ENCODE measurements around the gene PCNT.
"Not testable (repeated sequence)": the region's sequence is repeated elsewhere in the genome, so short reads cannot be mapped to it uniquely, and the experiment has no call there.

The PCNT gene

GRCh38 chr21:46429754-46430681 lies 106.1 kb downstream of the PCNT start:
- no peaks in the 10 kb centered on the region for H3K27me3 ChIP-seq (ENCODE audit: control insufficient read depth in 2 of 2, insufficient read depth in 2 of 2, low read length in 2 of 2)
- no peak overlapping the region for H3K27ac ChIP-seq (ENCODE audit: low read depth in 2 of 2, low read length in 2 of 2)
- peaks cover 36 to 40% of the 10 kb centered on the region in 2 donors for H3K36me3 ChIP-seq (ENCODE audit: control insufficient read depth in 2 of 2, insufficient read depth in 2 of 2, low read length in 2 of 2)
- H3K9me3 ChIP-seq (ENCODE audit: control insufficient read depth in 2 of 2, low read length in 2 of 2), result no peaks in the 10 kb centered on the region
- H3K9ac ChIP-seq (ENCODE audit: low read depth in 1 of 2, low read length in 2 of 2), result no peak overlapping the region
- H3K4me1 ChIP-seq (ENCODE audit: control insufficient read depth in 2 of 2, insufficient read depth in 2 of 2, low read length in 2 of 2), result no peaks in the 10 kb centered on the region
- H3K4me3 ChIP-seq (ENCODE audit: low read length in 2 of 2), result no peak overlapping the region

GRCh38 chr21:46431448-46431847 lies 107.5 kb downstream of the PCNT start:
- Histone ChIP-seq H3K9me3 (ENCODE audit: control insufficient read depth in 2 of 2, low read length in 2 of 2) (no peaks in the 10 kb centered on the region), H3K9ac (ENCODE audit: low read depth in 1 of 2, low read length in 2 of 2) (no peak overlapping the region), H3K36me3 (ENCODE audit: control insufficient read depth in 2 of 2, insufficient read depth in 2 of 2, low read length in 2 of 2) (peaks cover 37 to 38% of the 10 kb centered on the region in 2 donors), H3K4me3 (ENCODE audit: low read length in 2 of 2) (no peak overlapping the region), H3K4me1 (ENCODE audit: control insufficient read depth in 2 of 2, insufficient read depth in 2 of 2, low read length in 2 of 2) (no peaks in the 10 kb centered on the region), H3K27me3 (ENCODE audit: control insufficient read depth in 2 of 2, insufficient read depth in 2 of 2, low read length in 2 of 2) (no peaks in the 10 kb centered on the region), H3K27ac (ENCODE audit: low read depth in 2 of 2, low read length in 2 of 2) (no peak overlapping the region)

GRCh38 chr21:46431884-46432488 lies 108.0 kb downstream of the PCNT start:
- no peak overlapping the region for H3K4me3 ChIP-seq (ENCODE audit: low read length in 2 of 2)
- H3K4me1 ChIP-seq (ENCODE audit: control insufficient read depth in 2 of 2, insufficient read depth in 2 of 2, low read length in 2 of 2), result no peaks in the 10 kb centered on the region
- H3K27ac ChIP-seq (ENCODE audit: low read depth in 2 of 2, low read length in 2 of 2), result no peak overlapping the region
- no peaks in the 10 kb centered on the region for H3K27me3 ChIP-seq (ENCODE audit: control insufficient read depth in 2 of 2, insufficient read depth in 2 of 2, low read length in 2 of 2)
- no peaks in the 10 kb centered on the region for H3K9me3 ChIP-seq (ENCODE audit: control insufficient read depth in 2 of 2, low read length in 2 of 2)
- no peak overlapping the region for H3K9ac ChIP-seq (ENCODE audit: low read depth in 1 of 2, low read length in 2 of 2)
- peaks cover 40 to 44% of the 10 kb centered on the region in 2 donors for H3K36me3 ChIP-seq (ENCODE audit: control insufficient read depth in 2 of 2, insufficient read depth in 2 of 2, low read length in 2 of 2)

- H3K27ac ChIP-seq (ENCODE audit: low read depth in 2 of 2, low read length in 2 of 2); H3K27me3 ChIP-seq (ENCODE audit: control insufficient read depth in 2 of 2, insufficient read depth in 2 of 2, low read length in 2 of 2); H3K9me3 ChIP-seq (ENCODE audit: control insufficient read depth in 2 of 2, low read length in 2 of 2); H3K9ac ChIP-seq (ENCODE audit: low read depth in 1 of 2, low read length in 2 of 2); H3K4me1 ChIP-seq (ENCODE audit: control insufficient read depth in 2 of 2, insufficient read depth in 2 of 2, low read length in 2 of 2); H3K4me3 ChIP-seq (ENCODE audit: low read length in 2 of 2): not testable (repeated sequence)
- peaks cover 44 to 45% of the 10 kb centered on the region in 2 donors for H3K36me3 ChIP-seq (ENCODE audit: control insufficient read depth in 2 of 2, insufficient read depth in 2 of 2, low read length in 2 of 2)
Measured at GRCh38 chr21:46433116-46433515, 109.2 kb downstream of the PCNT start.

- H3K27ac ChIP-seq (ENCODE audit: low read depth in 2 of 2, low read length in 2 of 2), result no peak overlapping the region
- H3K27me3 ChIP-seq (ENCODE audit: control insufficient read depth in 2 of 2, insufficient read depth in 2 of 2, low read length in 2 of 2), result no peaks in the 10 kb centered on the region
- no peaks in the 10 kb centered on the region for H3K4me1 ChIP-seq (ENCODE audit: control insufficient read depth in 2 of 2, insufficient read depth in 2 of 2, low read length in 2 of 2)
- H3K36me3 ChIP-seq (ENCODE audit: control insufficient read depth in 2 of 2, insufficient read depth in 2 of 2, low read length in 2 of 2), result peaks cover 46% of the 10 kb centered on the region in 2 donors
- H3K9ac ChIP-seq (ENCODE audit: low read depth in 1 of 2, low read length in 2 of 2), result no peak overlapping the region
- H3K4me3 ChIP-seq (ENCODE audit: low read length in 2 of 2), result no peak overlapping the region
- no peaks in the 10 kb centered on the region for H3K9me3 ChIP-seq (ENCODE audit: control insufficient read depth in 2 of 2, low read length in 2 of 2)
Measured at GRCh38 chr21:46434322-46434958, 110.5 kb downstream of the PCNT start.

GRCh38 chr21:46435786-46436227 lies 111.9 kb downstream of the PCNT start:
- H3K9me3 ChIP-seq (ENCODE audit: control insufficient read depth in 2 of 2, low read length in 2 of 2), result no peaks in the 10 kb centered on the region
- no peaks in the 10 kb centered on the region for H3K27me3 ChIP-seq (ENCODE audit: control insufficient read depth in 2 of 2, insufficient read depth in 2 of 2, low read length in 2 of 2)
- H3K36me3 ChIP-seq (ENCODE audit: control insufficient read depth in 2 of 2, insufficient read depth in 2 of 2, low read length in 2 of 2), result peaks cover 41 to 47% of the 10 kb centered on the region in 2 donors
- H3K9ac ChIP-seq (ENCODE audit: low read depth in 1 of 2, low read length in 2 of 2), result no peak overlapping the region
- H3K4me3 ChIP-seq (ENCODE audit: low read length in 2 of 2), result no peak overlapping the region
- no peak overlapping the region for H3K27ac ChIP-seq (ENCODE audit: low read depth in 2 of 2, low read length in 2 of 2)
- no peaks in the 10 kb centered on the region for H3K4me1 ChIP-seq (ENCODE audit: control insufficient read depth in 2 of 2, insufficient read depth in 2 of 2, low read length in 2 of 2)

- Histone ChIP-seq H3K4me3 (ENCODE audit: low read length in 2 of 2) (no peak overlapping the region), H3K36me3 (ENCODE audit: control insufficient read depth in 2 of 2, insufficient read depth in 2 of 2, low read length in 2 of 2) (peaks cover 45 to 50% of the 10 kb centered on the region in 2 donors), H3K4me1 (ENCODE audit: control insufficient read depth in 2 of 2, insufficient read depth in 2 of 2, low read length in 2 of 2) (no peaks in the 10 kb centered on the region), H3K27me3 (ENCODE audit: control insufficient read depth in 2 of 2, insufficient read depth in 2 of 2, low read length in 2 of 2) (no peaks in the 10 kb centered on the region), H3K9me3 (ENCODE audit: control insufficient read depth in 2 of 2, low read length in 2 of 2) (no peaks in the 10 kb centered on the region), H3K27ac (ENCODE audit: low read depth in 2 of 2, low read length in 2 of 2) (no peak overlapping the region), H3K9ac (ENCODE audit: low read depth in 1 of 2, low read length in 2 of 2) (no peak overlapping the region)
Measured at GRCh38 chr21:46436621-46437020, 112.7 kb downstream of the PCNT start.

GRCh38 chr21:46437096-46437498 lies 113.1 kb downstream of the PCNT start:
- Histone ChIP-seq H3K27me3 (ENCODE audit: control insufficient read depth in 2 of 2, insufficient read depth in 2 of 2, low read length in 2 of 2) (no peaks in the 10 kb centered on the region), H3K9ac (ENCODE audit: low read depth in 1 of 2, low read length in 2 of 2) (no peak overlapping the region), H3K4me1 (ENCODE audit: control insufficient read depth in 2 of 2, insufficient read depth in 2 of 2, low read length in 2 of 2) (no peaks in the 10 kb centered on the region), H3K36me3 (ENCODE audit: control insufficient read depth in 2 of 2, insufficient read depth in 2 of 2, low read length in 2 of 2) (peaks cover 45 to 50% of the 10 kb centered on the region in 2 donors), H3K27ac (ENCODE audit: low read depth in 2 of 2, low read length in 2 of 2) (no peak overlapping the region), H3K9me3 (ENCODE audit: control insufficient read depth in 2 of 2, low read length in 2 of 2) (no peaks in the 10 kb centered on the region), H3K4me3 (ENCODE audit: low read length in 2 of 2) (no peak overlapping the region)

- H3K27ac ChIP-seq (ENCODE audit: low read depth in 2 of 2, low read length in 2 of 2), result no peak overlapping the region
- no peak overlapping the region for H3K4me3 ChIP-seq (ENCODE audit: low read length in 2 of 2)
- peaks cover 48 to 49% of the 10 kb centered on the region in 2 donors for H3K36me3 ChIP-seq (ENCODE audit: control insufficient read depth in 2 of 2, insufficient read depth in 2 of 2, low read length in 2 of 2)
- H3K9ac ChIP-seq (ENCODE audit: low read depth in 1 of 2, low read length in 2 of 2), result no peak overlapping the region
- H3K27me3 ChIP-seq (ENCODE audit: control insufficient read depth in 2 of 2, insufficient read depth in 2 of 2, low read length in 2 of 2), result no peaks in the 10 kb centered on the region
- H3K4me1 ChIP-seq (ENCODE audit: control insufficient read depth in 2 of 2, insufficient read depth in 2 of 2, low read length in 2 of 2), result no peaks in the 10 kb centered on the region
- no peaks in the 10 kb centered on the region for H3K9me3 ChIP-seq (ENCODE audit: control insufficient read depth in 2 of 2, low read length in 2 of 2)
Measured at GRCh38 chr21:46437511-46437910, 113.6 kb downstream of the PCNT start.

- peaks cover 49 to 55% of the 10 kb centered on the region in 2 donors for H3K36me3 ChIP-seq (ENCODE audit: control insufficient read depth in 2 of 2, insufficient read depth in 2 of 2, low read length in 2 of 2)
- H3K4me1 ChIP-seq (ENCODE audit: control insufficient read depth in 2 of 2, insufficient read depth in 2 of 2, low read length in 2 of 2), result no peaks in the 10 kb centered on the region
Measured at GRCh38 chr21:46438241-46438640, 114.3 kb downstream of the PCNT start.

More at GRCh38 chr21:46438241-46438640, 114.3 kb downstream of the PCNT start:
- H3K9me3 ChIP-seq (ENCODE audit: control insufficient read depth in 2 of 2, low read length in 2 of 2), result no peaks in the 10 kb centered on the region
- H3K27ac ChIP-seq (ENCODE audit: low read depth in 2 of 2, low read length in 2 of 2), result no peak overlapping the region
- no peak overlapping the region for H3K9ac ChIP-seq (ENCODE audit: low read depth in 1 of 2, low read length in 2 of 2)
- no peak overlapping the region for H3K4me3 ChIP-seq (ENCODE audit: low read length in 2 of 2)
- no peaks in the 10 kb centered on the region for H3K27me3 ChIP-seq (ENCODE audit: control insufficient read depth in 2 of 2, insufficient read depth in 2 of 2, low read length in 2 of 2)

All from mucosa of rectum (tissue), 2 donors.